H1 (cell line): Measurements from ENCODE around the gene FOXF2. TPM values are rescaled to one million over a fixed set of nuclear protein-coding genes. Genes with fewer than 3 reads are reported as not detected.

Source experiments
- CTCF ChIA-PET: fragments of 300-600 bp; sonication (Branson Sonifier 250); formaldehyde crosslinking; loops from one replicate; lab custom pipeline; 2021; ENCODE audit not compliant: partially characterized antibody; lab: Charles Lee
- POLR2A ChIA-PET: fragments of 300-600 bp; sonication (Branson Sonifier 250); formaldehyde crosslinking; loops from one replicate; lab custom pipeline; 2021; ENCODE audit warnings: inconsistent platforms; ENCODE audit not compliant: partially characterized antibody; lab: Charles Lee
- DNase-seq, 2 experiments: peaks; one replicate each; pipeline versions ENCODE4 v3.0.0 to v3.0.0-alpha.2; 2010 to 2022; ENCODE audit warnings: low spot score in 2 of 2, low read depth in 1 of 2, mixed read lengths in 1 of 2
- FAIRE-seq: peaks from 2 replicates; lab custom pipeline; 2011; peaks lifted over from hg19 to GRCh38; lab: Jason Lieb, UNC
- H2AFZ ChIP-seq: 2 replicates; pipeline ENCODE4 v1.8.1; 2012; ENCODE audit warnings: low read length, inconsistent platforms
- H2AK5ac ChIP-seq: 2 replicates; pipeline ENCODE4 v1.6.1; 2013; ENCODE audit warnings: low read depth, low read length
- H2BK120ac ChIP-seq: replicated peaks from 2 replicates; pipeline ENCODE3; 2013; ENCODE audit warnings: low read depth, low read length, inconsistent platforms
- H2BK12ac ChIP-seq: 2 replicates; pipeline ENCODE4 v1.6.1; 2013; ENCODE audit warnings: low read depth, low read length
- H2BK15ac ChIP-seq: 2 replicates; pipeline ENCODE4 v1.6.1; 2013; ENCODE audit warnings: low read length
- H2BK20ac ChIP-seq: 2 replicates; pipeline ENCODE4 v1.6.1; 2013; ENCODE audit warnings: low read length
- H2BK5ac ChIP-seq: 2 replicates; pipeline ENCODE4 v1.6.1; 2013; ENCODE audit warnings: low read depth, low read length
- H3K14ac ChIP-seq: 2 replicates; pipeline ENCODE4 v1.6.1; 2013; ENCODE audit warnings: inconsistent platforms; ENCODE audit not compliant: insufficient read length
- H3K18ac ChIP-seq: 2 replicates; pipeline ENCODE4 v1.6.1; 2013; ENCODE audit warnings: low read length; ENCODE audit errors: extremely low read depth
- H3K23ac ChIP-seq: 2 replicates; pipeline ENCODE4 v1.6.1; 2013; ENCODE audit warnings: inconsistent platforms; ENCODE audit not compliant: insufficient read length
- H3K23me2 ChIP-seq: 2 replicates; pipeline ENCODE4 v1.6.1; 2013; ENCODE audit warnings: low read depth, low read length
- H3K27ac ChIP-seq: 2 replicates; pipeline ENCODE4 v1.6.1; 2011; ENCODE audit warnings: low read depth, low read length, inconsistent platforms
- H3K27me3 ChIP-seq, 4 experiments: replicated peaks in 1 of 4; 1 replicate in 1 of 4; 2 replicates in 3 of 4; pipeline versions ENCODE4 v1.6.1 to v1.8.1; 2011 to 2013; ENCODE audit warnings: low read length in 3 of 4, mild to moderate bottlenecking in 3 of 4, inconsistent platforms in 2 of 4, mixed read lengths in 2 of 4, moderate library complexity in 1 of 4; ENCODE audit not compliant: control insufficient read depth in 3 of 4, insufficient read depth in 3 of 4; ENCODE audit errors: extremely low read depth in 1 of 4
- H3K36me3 ChIP-seq, 4 experiments: 2 replicates each; pipeline versions ENCODE4 v1.6.1 to v1.8.1; 2011 to 2013; ENCODE audit warnings: mild to moderate bottlenecking in 4 of 4, low read length in 3 of 4, moderate library complexity in 2 of 4, control low read depth in 1 of 4, inconsistent platforms in 1 of 4; ENCODE audit not compliant: insufficient read depth in 4 of 4, control insufficient read depth in 2 of 4
- H3K4ac ChIP-seq: replicated peaks from 2 replicates; pipeline ENCODE3; 2013; ENCODE audit warnings: low read length, low read depth, mixed read lengths, inconsistent platforms; ENCODE audit not compliant: insufficient read length
- H3K4me1 ChIP-seq, 4 experiments: replicated peaks in 1 of 4; 1 replicate in 1 of 4; 2 replicates in 3 of 4; pipeline versions ENCODE4 v1.6.1 to v1.8.1; 2011 to 2013; ENCODE audit warnings: low read length in 3 of 4, inconsistent platforms in 2 of 4, mixed read lengths in 1 of 4; ENCODE audit not compliant: insufficient read depth in 4 of 4, control insufficient read depth in 3 of 4
- H3K4me2 ChIP-seq, 2 experiments: 2 replicates each; pipeline versions ENCODE4 v1.6.1 to v1.8.1; 2011 to 2013; ENCODE audit warnings: low read depth in 2 of 2, low read length in 2 of 2, control low read depth in 1 of 2, inconsistent platforms in 1 of 2, mild to moderate bottlenecking in 1 of 2; ENCODE audit not compliant: insufficient read depth in 1 of 2
- H3K4me3 ChIP-seq, 4 experiments: fragments of 200-600, 300-600 bp in 1 of 4; sonication (generic), shearing (Covaris generic), sonication (Bioruptor Twin) in 1 of 4; 2 replicates each; pipeline versions ENCODE4 v1.5.1 to v1.8.1; 2011 to 2016; ENCODE audit warnings: low read length in 4 of 4, low read depth in 3 of 4, control low read depth in 2 of 4, inconsistent platforms in 2 of 4, mild to moderate bottlenecking in 2 of 4, mixed read lengths in 1 of 4, moderate library complexity in 1 of 4; ENCODE audit not compliant: insufficient read depth in 2 of 4; ENCODE audit errors: extremely low read depth in 1 of 4
- H3K56ac ChIP-seq: replicated peaks from 2 replicates; pipeline ENCODE3; 2013; ENCODE audit warnings: low read depth, mild to moderate bottlenecking, mixed read lengths, low read length, inconsistent platforms; ENCODE audit not compliant: insufficient read length
- H3K79me1 ChIP-seq: 2 replicates; pipeline ENCODE4 v1.6.1; 2013; ENCODE audit warnings: low read depth, low read length, control low read depth
- H3K79me2 ChIP-seq, 2 experiments: 2 replicates each; pipeline versions ENCODE4 v1.6.1 to v1.8.1; 2012 to 2013; ENCODE audit warnings: low read length in 2 of 2, mild to moderate bottlenecking in 2 of 2, inconsistent platforms in 1 of 2; ENCODE audit not compliant: insufficient read depth in 2 of 2, control insufficient read depth in 1 of 2
- H3K9ac ChIP-seq, 4 experiments: replicated peaks in 1 of 4; 1 replicate in 1 of 4; 2 replicates in 3 of 4; pipeline versions ENCODE4 v1.6.1 to v1.8.1; 2011 to 2013; ENCODE audit warnings: low read depth in 3 of 4, low read length in 3 of 4, control low read depth in 2 of 4, mild to moderate bottlenecking in 2 of 4, moderate library complexity in 2 of 4, inconsistent platforms in 1 of 4; ENCODE audit errors: extremely low read depth in 1 of 4
- H3K9me3 ChIP-seq, 2 experiments: 2 replicates each; pipeline versions ENCODE4 v1.6.1 to v1.8.1; 2012 to 2013; ENCODE audit warnings: mild to moderate bottlenecking in 2 of 2, moderate library complexity in 2 of 2, control low read depth in 1 of 2, inconsistent platforms in 1 of 2, low read depth in 1 of 2, low read length in 1 of 2, mixed read lengths in 1 of 2; ENCODE audit not compliant: insufficient read depth in 2 of 2
- H4K20me1 ChIP-seq, 2 experiments: replicated peaks in 1 of 2; 2 replicates each; pipeline versions ENCODE3 to v1.8.1; 2011 to 2013; ENCODE audit warnings: inconsistent platforms in 2 of 2, low read length in 2 of 2, mild to moderate bottlenecking in 1 of 2; ENCODE audit not compliant: insufficient read depth in 2 of 2, control insufficient read depth in 1 of 2
- H4K5ac ChIP-seq: 2 replicates; pipeline ENCODE4 v1.6.1; 2013; ENCODE audit warnings: low read length, low read depth, mixed read lengths, inconsistent platforms; ENCODE audit not compliant: insufficient read length
- H4K8ac ChIP-seq: 2 replicates; pipeline ENCODE4 v1.8.0; 2013; ENCODE audit warnings: mild to moderate bottlenecking, moderate library complexity, low read length, inconsistent platforms; ENCODE audit not compliant: insufficient read depth; ENCODE audit errors: extremely low read depth
- H4K91ac ChIP-seq: replicated peaks from 2 replicates; pipeline ENCODE3; 2013; ENCODE audit warnings: low read length, mixed read lengths, inconsistent platforms; ENCODE audit not compliant: insufficient read length
- ASH2L ChIP-seq: fragments of 200-600, 300-600 bp; sonication (generic); IDR thresholded peaks from one replicate; pipeline ENCODE4 v1.7.1; 2017; ENCODE audit warnings: low read length
- BRCA1 ChIP-seq: IDR thresholded peaks from 2 replicates; pipeline ENCODE4 v1.6.1; 2012; ENCODE audit warnings: low read depth, low read length, improper control_type of control experiment
- CTBP2 ChIP-seq: IDR thresholded peaks from 2 replicates; pipeline ENCODE4 v1.7.0; 2011; ENCODE audit warnings: borderline replicate concordance, mild to moderate bottlenecking, moderate library complexity, mixed read lengths, low read length; ENCODE audit not compliant: insufficient read depth, insufficient read length
- EGR1 ChIP-seq: IDR thresholded peaks from 2 replicates; pipeline ENCODE4 v1.6.1; 2011; ENCODE audit warnings: low read depth, low read length, borderline replicate concordance
- FOSL1 ChIP-seq: IDR thresholded peaks from 2 replicates; pipeline ENCODE4 v1.6.1; 2011; ENCODE audit warnings: mild to moderate bottlenecking, low read depth, low read length, moderate library complexity; ENCODE audit not compliant: insufficient read depth
- GTF2F1 ChIP-seq: IDR thresholded peaks from 2 replicates; pipeline ENCODE4 v1.6.1; 2012; ENCODE audit warnings: low read depth, low read length, improper control_type of control experiment, borderline replicate concordance
- HDAC2 ChIP-seq, 2 experiments: fragments of 300-600 bp in 1 of 2; sonication (generic) in 1 of 2; IDR thresholded peaks; 2 replicates each; pipeline ENCODE4 v1.6.1; 2011 to 2012; ENCODE audit warnings: low read depth in 2 of 2, low read length in 2 of 2, mild to moderate bottlenecking in 2 of 2, moderate library complexity in 2 of 2, borderline replicate concordance in 1 of 2, inconsistent platforms in 1 of 2
- KDM5A ChIP-seq: fragments of 200-600 bp; IDR thresholded peaks from 2 replicates; pipeline ENCODE4 v1.7.1; 2012; ENCODE audit warnings: mild to moderate bottlenecking, low read length, inconsistent platforms, mixed read lengths
- MAFK ChIP-seq: IDR thresholded peaks from 2 replicates; pipeline ENCODE4 v1.6.1; 2012; ENCODE audit warnings: low read depth, mild to moderate bottlenecking, improper control_type of control experiment, low read length
- NRF1 ChIP-seq: IDR thresholded peaks from 2 replicates; pipeline ENCODE4 v1.6.1; 2011; ENCODE audit warnings: mild to moderate bottlenecking, low read depth, low read length, improper control_type of control experiment
- RAD21 ChIP-seq, 2 experiments: IDR thresholded peaks in 1 of 2; conservative IDR thresholded peaks in 1 of 2; 2 replicates each; pipeline ENCODE4 v1.6.1; 2011; ENCODE audit warnings: low read depth in 2 of 2, low read length in 2 of 2, improper control_type of control experiment in 1 of 2, inconsistent platforms in 1 of 2, mild to moderate bottlenecking in 1 of 2, moderate library complexity in 1 of 2
- RFX5 ChIP-seq: IDR thresholded peaks from 2 replicates; pipeline ENCODE4 v1.6.1; 2011; ENCODE audit warnings: low read depth, low read length, improper control_type of control experiment, borderline replicate concordance
- TEAD4 ChIP-seq: IDR thresholded peaks from 2 replicates; pipeline ENCODE4 v1.6.1; 2012; ENCODE audit warnings: low read depth, low read length, inconsistent platforms, mixed read lengths
- WGBS, 2 experiments: shearing (Covaris generic) in 1 of 2; methylation state at CpG; one replicate each; pipeline versions ENCODE4 v1.1.6 to v1.1.7; 2013 to 2015; ENCODE audit warnings: low lambda C conversion rate in 2 of 2, mixed read lengths in 2 of 2, inconsistent platforms in 1 of 2, low coverage in 1 of 2, missing lambda C conversion rate in 1 of 2; ENCODE audit not compliant: insufficient replicate concordance in 2 of 2, insufficient coverage in 1 of 2, insufficient read length in 1 of 2; ENCODE audit errors: extremely low coverage in 1 of 2, missing lambda C conversion rate in 1 of 2; 5-methylcytosine and 5-hydroxymethylcytosine counted together
- polyA plus RNA-seq, 7 experiments: library from polyadenylated mRNA; depleted of rRNA in 3 of 7; stranded (reverse) in 5 of 7; unstranded in 2 of 7; fragments of >200 nt in 5 of 7; fragments of 200-250 nt in 2 of 7; gene quantifications; 1 replicate in 5 of 7; 2 replicates in 1 of 7; 4 replicates in 1 of 7; pipeline versions ENCODE4 v1.2.1 to v1.2.3, GENCODE V29; 2011 to 2013; ENCODE audit warnings: missing spikeins in 2 of 7, mixed read lengths in 2 of 7
- total RNA-seq: library from RNA; stranded (reverse); fragmentation: NEBNext Ultra II Directional; extraction: Animal tissue kit (Norgen Biotek cat#: 25700); gene quantifications from 2 replicates; pipeline ENCODE4 v1.2.1, GENCODE V29; 2021

The FOXF2 gene
- total and polyA plus RNA-seq, 2 of the 8 experiments (the other 6 are each of a cell fraction or from before 2014, with no cell fraction given): 0.05 TPM; not detected in 1

DNA sequence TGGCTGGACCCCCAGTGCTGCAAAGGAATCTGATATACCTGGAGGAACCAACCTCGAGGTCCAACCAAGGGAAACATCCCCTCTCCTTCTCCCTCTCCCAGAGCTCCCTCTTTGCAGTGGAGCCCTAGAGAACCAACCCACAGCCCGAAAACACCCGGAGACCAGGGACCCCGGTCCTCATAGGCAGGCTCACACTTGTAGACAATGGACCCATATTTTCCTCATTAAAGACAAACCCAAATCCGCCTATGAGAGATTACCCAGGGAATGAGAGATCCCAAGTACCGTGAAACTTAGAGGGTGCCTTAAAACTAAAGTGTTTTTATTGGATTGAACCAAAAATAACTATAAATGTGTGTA is 9.6 kb upstream of the FOXF2 start:
- Histone ChIP-seq H3K23ac (no peak overlapping the region), H3K4ac (no peak overlapping the region), H4K8ac (no peak overlapping the region), H3K4me3 (peak overlapping the region in 1 of 4 experiments; percentile 53; a peak in 1 of 8 replicates), H2AFZ (no peak overlapping the region), H3K14ac (no peak overlapping the region), H2BK15ac (no peak overlapping the region), H3K9ac (no peak overlapping the region), H3K36me3 (peaks cover 0 to 3% (median 0%) of the 10 kb centered on the region in 4 experiments; a peak in 1 of 8 replicates), H3K79me1 (no peaks in the 10 kb centered on the region), H3K18ac (no peak overlapping the region), H3K23me2 (peaks cover 6% of the 10 kb centered on the region; the same call in 1 of the 2 replicates), H2BK12ac (no peak overlapping the region), H2BK120ac (no peak overlapping the region), H3K79me2 (no peaks in the 10 kb centered on the region), H3K9me3 (no peaks in the 10 kb centered on the region), H3K27me3 (peaks cover 78 to 99% (median 93%) of the 10 kb centered on the region in 4 experiments), H3K4me1 (peaks cover 0 to 36% (median 16%) of the 10 kb centered on the region in 4 experiments; a peak in 5 of 7 replicates), H2BK5ac (no peak overlapping the region), H2BK20ac (no peak overlapping the region), H4K91ac (no peak overlapping the region), H2AK5ac (no peak overlapping the region), H4K20me1 (peaks cover 15 to 21% of the 10 kb centered on the region in 2 experiments), H3K27ac (no peak overlapping the region), H3K56ac (no peak overlapping the region), H4K5ac (no peak overlapping the region), H3K4me2 (peak overlapping the region; percentile 16 to 54; a peak in 3 of 4 replicates)
- no peak for FAIRE-seq
- POLR2A ChIA-PET: interaction anchor here (2.6 kb wide), 1 partner anchor 11 kb away, joined by 7 read pairs; no protein-coding TSS in a partner anchor
- 11% methylated on average over 6 of the region's 6 CpGs; no CpG with 5 or more reads in 1 of the 2 experiments for WGBS, 2 experiments
- DNase-seq: no peak
- CTCF ChIA-PET: interaction anchor here (0.9 to 1.7 kb wide), 4 partner anchors 11 to 33 kb away, joined by 3 to 6 read pairs (median 4); no protein-coding TSS in a partner anchor
- TF ChIP-seq HDAC2 (IDR thresholded peaks at IDR 0.05; ENCODE audit: borderline replicate concordance in 1 of 2, low read depth in 2 of 2, low read length in 2 of 2) (no peak), ASH2L (no peak), MAFK (no peak), BRCA1 (no peak), RAD21 (IDR thresholded peaks at IDR 0.05 in 1 of 2, conservative IDR thresholded peaks at IDR 0.05 in 1 of 2; ENCODE audit: low read depth in 2 of 2, low read length in 2 of 2) (no peak), RFX5 (no peak), GTF2F1 (no peak), TEAD4 (no peak), EGR1 (no peak), FOSL1 (no peak), NRF1 (no peak), CTBP2 (no peak), KDM5A (no peak)
